ENCODE measurements around the gene MID1. TPM values are rescaled to one million over a fixed set of nuclear protein-coding genes. Genes with fewer than 3 reads are reported as not detected.
"Not testable (repeated sequence)": the region's sequence is repeated elsewhere in the genome, so short reads cannot be mapped to it uniquely, and the experiment has no call there.

The MID1 gene
- total and polyA plus RNA-seq, 9 of the 15 experiments (the other 6 are each of a cell fraction or from before 2014, with no cell fraction given) = 0.07 to 0.54 (median 0.33) TPM

- Histone ChIP-seq H3K9ac (ENCODE audit: insufficient read depth in 1 of 2, low read depth in 2 of 2, low read length in 2 of 2) (no peak overlapping the region), H3K9me3 (replicated peaks; ENCODE audit: control insufficient read depth, insufficient read depth, low read depth, low read length) (peaks cover 5% of the 10 kb centered on the region; the same call in 1 of the 2 replicates), H3K36me3 (ENCODE audit: control insufficient read depth, insufficient read depth, low read length) (no peaks in the 10 kb centered on the region), H4K20me1 (replicated peaks; ENCODE audit: control insufficient read depth, insufficient read depth, low read length) (no peaks in the 10 kb centered on the region), H3K27ac (ENCODE audit: extremely low read depth, low read depth, low read length) (no peak overlapping the region), H3K4me2 (ENCODE audit: insufficient read depth, low read length) (no peak overlapping the region), H2AFZ (ENCODE audit: low read depth, low read length) (no peak overlapping the region), H3K27me3 (ENCODE audit: control insufficient read depth in 2 of 2, insufficient read depth in 2 of 2, low read length in 2 of 2) (no peaks in the 10 kb centered on the region), H3K4me1 (replicated peaks in 1 of 2; ENCODE audit: control insufficient read depth in 2 of 2, insufficient read depth in 2 of 2, low read length in 2 of 2) (no peaks in the 10 kb centered on the region; a peak in 1 of 5 replicates), H3K4me3 (no peak overlapping the region), H3K79me2 (ENCODE audit: control insufficient read depth, insufficient read depth, low read length) (no peaks in the 10 kb centered on the region), H3K9me1 (ENCODE audit: control insufficient read depth, insufficient read depth, low read length) (no peaks in the 10 kb centered on the region)
- no TSS peak for BruUV-seq (replicated peaks)
- intact Hi-C loops (cut with micrococcal nuclease) = no loop called here
- DNase-seq (ENCODE audit: extremely low read depth in 1 of 4, low spot score in 3 of 4) (no peak), ATAC-seq (no peak), FAIRE-seq (no peak)
- TF ChIP-seq, protein P1, sequence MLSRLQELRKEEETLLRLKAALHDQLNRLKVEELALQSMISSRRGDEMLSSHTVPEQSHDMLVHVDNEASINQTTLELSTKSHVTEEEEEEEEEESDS (CRISPR knock-in tag; IDR thresholded peaks at IDR 0.05) = no peak
- TF ChIP-seq TARDBP (IDR thresholded peaks at IDR 0.05) = no peak
- TF ChIP-seq ZNF282 (CRISPR knock-in tag; IDR thresholded peaks at IDR 0.05) = no peak
- ChIA-PET CTCF (ENCODE audit: low intra/inter-chr PET ratio) (no interaction called here), POLR2A (no interaction called here)
- in situ Hi-C loops (cut with MboI) = no loop called here
- 62% methylated on average over 5 of the region's 6 CpGs for WGBS (ENCODE audit: insufficient coverage, low coverage, missing lambda C conversion rate)
Measured at GRCh38 chrX:10589098-10589497, 31.3 kb downstream of the MID1 start.

- in situ Hi-C loops (cut with MboI); POLR2A ChIA-PET; H3K27ac ChIP-seq (ENCODE audit: extremely low read depth, low read depth, low read length); H3K9ac ChIP-seq (ENCODE audit: insufficient read depth in 1 of 2, low read depth in 2 of 2, low read length in 2 of 2); H3K27me3 ChIP-seq (ENCODE audit: control insufficient read depth in 2 of 2, insufficient read depth in 2 of 2, low read length in 2 of 2); intact Hi-C loops (cut with micrococcal nuclease); ATAC-seq; H3K9me1 ChIP-seq (ENCODE audit: control insufficient read depth, insufficient read depth, low read length); FAIRE-seq; BruUV-seq (replicated peaks); CTCF ChIA-PET (ENCODE audit: low intra/inter-chr PET ratio); H3K4me3 ChIP-seq; H4K20me1 ChIP-seq (replicated peaks; ENCODE audit: control insufficient read depth, insufficient read depth, low read length); H3K79me2 ChIP-seq (ENCODE audit: control insufficient read depth, insufficient read depth, low read length); H3K4me1 ChIP-seq (replicated peaks in 1 of 2; ENCODE audit: control insufficient read depth in 2 of 2, insufficient read depth in 2 of 2, low read length in 2 of 2); H2AFZ ChIP-seq (ENCODE audit: low read depth, low read length); H3K4me2 ChIP-seq (ENCODE audit: insufficient read depth, low read length); DNase-seq (ENCODE audit: extremely low read depth in 1 of 4, low spot score in 3 of 4); H3K36me3 ChIP-seq (ENCODE audit: control insufficient read depth, insufficient read depth, low read length): not testable (repeated sequence)
- TF ChIP-seq TRIM24 (IDR thresholded peaks at IDR 0.05) (peak in 1 of 2 experiments; percentile 32; a peak in 1 of 4 replicates), TRIM28 (IDR thresholded peaks at IDR 0.05) (peak; percentile 77), ZNF280A (IDR thresholded peaks at IDR 0.05; ENCODE audit: low read depth, partially characterized antibody) (peak; percentile 35)
- peaks cover 15% of the 10 kb centered on the region for H3K9me3 ChIP-seq (replicated peaks; ENCODE audit: control insufficient read depth, insufficient read depth, low read depth, low read length)
- 40% methylated on average over 5 of the region's 7 CpGs for WGBS (ENCODE audit: insufficient coverage, low coverage, missing lambda C conversion rate)
Measured at GRCh38 chrX:10584882-10585281, 35.5 kb downstream of the MID1 start.
